ENCODE measurements around the gene AGXT2.

AGXT2 gene

GRCh38 chr5:35047785-35048404 lies at the start of gene AGXT2:
AGXT2 (minus strand) TSS chr5:35047949; CDS start chr5:35047892, 57 bp downstream.
- no peak for DNase-seq (ENCODE audit: low spot score)

- DNase-seq (ENCODE audit: low spot score) = no peak
Measured at GRCh38 chr5:35096932-35097331, 49.2 kb upstream of the AGXT2 start.

- DNase-seq (ENCODE audit: low spot score) = no peak
Measured at GRCh38 chr5:35096216-35096615, 48.5 kb upstream of the AGXT2 start.

- DNase-seq (ENCODE audit: low spot score) = no peak
Measured at GRCh38 chr5:35095366-35095765, 47.6 kb upstream of the AGXT2 start.

GRCh38 chr5:35094948-35095347 lies 47.2 kb upstream of the AGXT2 start:
- no peak for DNase-seq (ENCODE audit: low spot score)

- DNase-seq (ENCODE audit: low spot score) = no peak
Measured at GRCh38 chr5:35092703-35093102, 45.0 kb upstream of the AGXT2 start.

- no peak for DNase-seq (ENCODE audit: low spot score)
Measured at GRCh38 chr5:35091704-35092103, 44.0 kb upstream of the AGXT2 start.

- DNase-seq (ENCODE audit: low spot score) = peak; percentile 34
Measured at GRCh38 chr5:35089334-35090314, 41.9 kb upstream of the AGXT2 start.

- DNase-seq (ENCODE audit: low spot score) = peak; percentile 7
Measured at GRCh38 chr5:35087991-35088390, 40.2 kb upstream of the AGXT2 start.

GRCh38 chr5:35083150-35083549 lies 35.4 kb upstream of the AGXT2 start:
- DNase-seq (ENCODE audit: low spot score) = no peak

- DNase-seq (ENCODE audit: low spot score) = no peak
Measured at GRCh38 chr5:35082530-35082929, 34.8 kb upstream of the AGXT2 start.

GRCh38 chr5:35081134-35081533 lies 33.4 kb upstream of the AGXT2 start:
- DNase-seq (ENCODE audit: low spot score) = no peak

- DNase-seq (ENCODE audit: low spot score) = no peak
Measured at GRCh38 chr5:35073160-35073559, 25.4 kb upstream of the AGXT2 start.

- DNase-seq (ENCODE audit: low spot score) = no peak
Measured at GRCh38 chr5:35069188-35069587, 21.4 kb upstream of the AGXT2 start.

GRCh38 chr5:35067985-35068384 lies 20.2 kb upstream of the AGXT2 start:
- DNase-seq (ENCODE audit: low spot score) = no peak

GRCh38 chr5:35066260-35066795 lies 18.6 kb upstream of the AGXT2 start:
- DNase-seq (ENCODE audit: low spot score) = no peak

- no peak for DNase-seq (ENCODE audit: low spot score)
Measured at GRCh38 chr5:35063414-35063813, 15.7 kb upstream of the AGXT2 start.

- DNase-seq (ENCODE audit: low spot score) = no peak
Measured at GRCh38 chr5:35061211-35061770, 13.5 kb upstream of the AGXT2 start.

- no peak for DNase-seq (ENCODE audit: low spot score)
Measured at GRCh38 chr5:35060236-35060635, 12.5 kb upstream of the AGXT2 start.

- no peak for DNase-seq (ENCODE audit: low spot score)
Measured at GRCh38 chr5:35059251-35059650, 11.5 kb upstream of the AGXT2 start.

GRCh38 chr5:35058374-35058788 lies 10.6 kb upstream of the AGXT2 start:
- DNase-seq (ENCODE audit: low spot score) = no peak

GRCh38 chr5:35056686-35057085 lies 8.9 kb upstream of the AGXT2 start:
- no peak for DNase-seq (ENCODE audit: low spot score)

GRCh38 chr5:35052838-35053237 lies 5.1 kb upstream of the AGXT2 start:
- no peak for DNase-seq (ENCODE audit: low spot score)
